Lung (tissue), 12 donors: ENCODE results near the gene ZNRF4. TPM values are rescaled to one million over a fixed set of nuclear protein-coding genes. Genes with fewer than 3 reads are reported as not detected.

Source experiments
- ATAC-seq: fragments of 200-7000 bp; cut with Tn5 transposase; one replicate; pipeline ENCODE4 v1.9.1; 2020; ENCODE audit warnings: moderate number of reproducible peaks; ENCODE audit not compliant: insufficient read depth, low FRiP score
- DNase-seq, 3 donors: peaks; one replicate each; pipeline ENCODE4 v3.0.0-alpha.2; 2013 to 2017
- H3K27ac ChIP-seq, 2 donors: one replicate each; pipeline ENCODE4 v1.5.1; 2013; ENCODE audit warnings: mild to moderate bottlenecking in 2 of 2, moderate library complexity in 2 of 2, control low read depth in 1 of 2, inconsistent platforms in 1 of 2, low read depth in 1 of 2, low read length in 1 of 2
- H3K27me3 ChIP-seq, 3 donors: one replicate each; pipeline ENCODE4 v1.5.1; 2013; ENCODE audit warnings: low read length in 2 of 3; ENCODE audit not compliant: control insufficient read depth in 3 of 3, insufficient read depth in 3 of 3
- H3K36me3 ChIP-seq, 4 donors: one replicate each; pipeline ENCODE4 v1.5.1; 2013; ENCODE audit warnings: low read length in 4 of 4, mild to moderate bottlenecking in 1 of 4, moderate library complexity in 1 of 4; ENCODE audit not compliant: control insufficient read depth in 4 of 4, insufficient read depth in 4 of 4
- H3K4me1 ChIP-seq, 5 donors: one replicate each; pipeline ENCODE4 v1.5.1; 2013; ENCODE audit warnings: low read length in 5 of 5, mild to moderate bottlenecking in 2 of 5, moderate library complexity in 1 of 5; ENCODE audit not compliant: control insufficient read depth in 5 of 5, insufficient read depth in 5 of 5
- H3K4me3 ChIP-seq: one replicate; pipeline ENCODE4 v1.5.1; 2013; ENCODE audit warnings: mild to moderate bottlenecking, control low read depth, moderate library complexity
- H3K9ac ChIP-seq, 2 donors: one replicate each; pipeline ENCODE4 v1.5.1; 2013; ENCODE audit warnings: low read length in 2 of 2, control low read depth in 1 of 2; ENCODE audit not compliant: insufficient read depth in 1 of 2
- H3K9me3 ChIP-seq, 4 donors: one replicate each; pipeline ENCODE4 v1.5.1; 2013; ENCODE audit warnings: low read length in 3 of 4, mild to moderate bottlenecking in 1 of 4, moderate library complexity in 1 of 4; ENCODE audit not compliant: control insufficient read depth in 4 of 4, insufficient read depth in 3 of 4
- CTCF ChIP-seq: IDR thresholded peaks from 2 replicates; pipeline ENCODE4 v1.5.1; 2012; ENCODE audit warnings: mild to moderate bottlenecking; ENCODE audit errors: control extremely low read depth, extremely low read depth
- WGBS, 2 donors: extraction: QIAGEN DNeasy Blood & Tissue Kit; methylation state at CpG; one replicate each; pipeline ENCODE4 v1.1.7; 2013; 5-methylcytosine and 5-hydroxymethylcytosine counted together
- polyA plus RNA-seq, 2 donors: library from polyadenylated mRNA; stranded (reverse); fragments of 200-250 nt; gene quantifications; one replicate each; pipeline ENCODE4 v1.2.1, GENCODE V29; 2013
- total RNA-seq, 2 donors: library from RNA; depleted of rRNA in 1 of 2; stranded (reverse); fragments of >200 nt in 1 of 2; gene quantifications; one replicate each; pipeline ENCODE4 v1.2.1, GENCODE V29; 2014 to 2021
- donor health status: control.
- donor health status: control.
- donor health status: Bipolar disorder and iron deficiency.
- donor health status: healthy.
- donor health status: DM: yes; HTN: yes; CAD: no.

ZNRF4 gene
- total and polyA plus RNA-seq, 4 donors, result not detected

- Histone ChIP-seq H3K9me3 (peaks cover 0 to 2% (median 0%) of the 10 kb centered on the region in 4 donors), H3K27ac (no peak overlapping the region), H3K36me3 (no peaks in the 10 kb centered on the region), H3K9ac (no peak overlapping the region), H3K4me1 (no peaks in the 10 kb centered on the region), H3K4me3 (no peak overlapping the region), H3K27me3 (peaks cover 3 to 37% (median 12%) of the 10 kb centered on the region in 3 donors)
- 41 to 55% methylated on average over 29 of the region's 29 CpGs for WGBS, 2 donors
- ATAC-seq (no peak), DNase-seq (no peak)
- TF ChIP-seq CTCF, result no peak
Observed at GRCh38 chr19:5417495-5418436, 37.5 kb upstream of the ZNRF4 start.

GRCh38 chr19:5418677-5419076 is 36.5 kb upstream of the ZNRF4 start:
- no peak for DNase-seq
- Histone ChIP-seq H3K9ac (no peak overlapping the region), H3K36me3 (no peaks in the 10 kb centered on the region), H3K27ac (no peak overlapping the region), H3K27me3 (peaks cover 3 to 37% (median 12%) of the 10 kb centered on the region in 3 donors), H3K4me1 (no peaks in the 10 kb centered on the region), H3K9me3 (peaks cover 0 to 6% (median 0%) of the 10 kb centered on the region in 4 donors), H3K4me3 (no peak overlapping the region)
- 69 to 70% methylated on average over 6 of the region's 6 CpGs for WGBS, 2 donors
- no peak for ATAC-seq
- TF ChIP-seq CTCF, result no peak

- Histone ChIP-seq H3K9me3 (peaks cover 0 to 9% (median 0%) of the 10 kb centered on the region in 4 donors), H3K27me3 (peaks cover 3 to 30% (median 12%) of the 10 kb centered on the region in 3 donors), H3K27ac (no peak overlapping the region), H3K36me3 (no peaks in the 10 kb centered on the region), H3K9ac (no peak overlapping the region), H3K4me1 (no peaks in the 10 kb centered on the region), H3K4me3 (no peak overlapping the region)
- ATAC-seq (no peak), DNase-seq (no peak)
- TF ChIP-seq CTCF, result no peak
- WGBS, 2 donors, result 32% methylated on average over 7 of the region's 7 CpGs
Observed at GRCh38 chr19:5420953-5421352, 34.3 kb upstream of the ZNRF4 start.
